HG03442 (cell line): ENCODE results near the gene LRRC25.

Experiments
- ATAC-seq: cut with Tn5 transposase; IDR thresholded peaks from one replicate; pipeline ENCODE4 v1.9.1; 2021; ENCODE audit warnings: mild to moderate bottlenecking, moderate library complexity; ENCODE audit not compliant: unreplicated experiment

The LRRC25 gene

GRCh38 chr19:18424890-18425514 is 27.6 kb upstream of the LRRC25 start:
- ATAC-seq = no peak

GRCh38 chr19:18424122-18424889 is 26.9 kb upstream of the LRRC25 start:
- no peak for ATAC-seq

GRCh38 chr19:18423258-18424020 is 26.0 kb upstream of the LRRC25 start:
- ATAC-seq = no peak

GRCh38 chr19:18422530-18423191 is 25.2 kb upstream of the LRRC25 start:
- ATAC-seq = no peak

- no peak for ATAC-seq
Measured at GRCh38 chr19:18421371-18421959, 24.0 kb upstream of the LRRC25 start.

GRCh38 chr19:18420930-18421329 is 23.5 kb upstream of the LRRC25 start:
- no peak for ATAC-seq

- peak; percentile 16 for ATAC-seq
Measured at GRCh38 chr19:18419699-18420460, 22.5 kb upstream of the LRRC25 start.

GRCh38 chr19:18419195-18419698 is 21.8 kb upstream of the LRRC25 start, which contains the start of gene SSBP4:
Gene SSBP4, plus strand, starts transcription at chr19:18419398. Its CDS starts 251 bp downstream, at chr19:18419649.
- peak; percentile 36 for ATAC-seq

GRCh38 chr19:18418483-18419194 is 21.2 kb upstream of the LRRC25 start:
- ATAC-seq = peak; percentile 2

GRCh38 chr19:18418029-18418482 is 20.6 kb upstream of the LRRC25 start:
- ATAC-seq = no peak

GRCh38 chr19:18417250-18418028 is 20.0 kb upstream of the LRRC25 start:
- no peak for ATAC-seq

- no peak for ATAC-seq
Measured at GRCh38 chr19:18416778-18417249, 19.4 kb upstream of the LRRC25 start.

- ATAC-seq = no peak
Measured at GRCh38 chr19:18415178-18415867, 17.9 kb upstream of the LRRC25 start.

- ATAC-seq = no peak
Measured at GRCh38 chr19:18414504-18415177, 17.2 kb upstream of the LRRC25 start.

GRCh38 chr19:18412610-18413239 is 15.3 kb upstream of the LRRC25 start:
- ATAC-seq = no peak

GRCh38 chr19:18408053-18408476 is 10.6 kb upstream of the LRRC25 start:
- peak; percentile 61 for ATAC-seq
